ENCODE measurements around the gene SSTR3.

SSTR3 gene

GRCh38 chr22:37231406-37232139 lies 19.3 kb upstream of the SSTR3 start:
- no peak overlapping the region for H3K4me3 ChIP-seq (ENCODE audit: low read length)
- no peak for DNase-seq (ENCODE audit: low read depth, low spot score)

GRCh38 chr22:37230673-37231405 lies 18.6 kb upstream of the SSTR3 start:
- DNase-seq (ENCODE audit: low read depth, low spot score): no peak
- no peak overlapping the region for H3K4me3 ChIP-seq (ENCODE audit: low read length)

GRCh38 chr22:37229805-37230672 lies 17.8 kb upstream of the SSTR3 start:
- DNase-seq (ENCODE audit: low read depth, low spot score): peak; percentile 91
- H3K4me3 ChIP-seq (ENCODE audit: low read length): peak overlapping the region; percentile 39

- H3K4me3 ChIP-seq (ENCODE audit: low read length): peak overlapping the region; percentile 39
- DNase-seq (ENCODE audit: low read depth, low spot score): no peak
These were observed 16.9 kb upstream of the SSTR3 start for GRCh38 chr22:37229012-37229804.

GRCh38 chr22:37228106-37229011 lies 16.1 kb upstream of the SSTR3 start:
- H3K4me3 ChIP-seq (ENCODE audit: low read length): no peak overlapping the region
- DNase-seq (ENCODE audit: low read depth, low spot score): no peak

- DNase-seq (ENCODE audit: low read depth, low spot score): no peak
- H3K4me3 ChIP-seq (ENCODE audit: low read length): no peak overlapping the region
These were observed 14.2 kb upstream of the SSTR3 start for GRCh38 chr22:37226514-37226913.

GRCh38 chr22:37226087-37226486 lies 13.8 kb upstream of the SSTR3 start:
- no peak overlapping the region for H3K4me3 ChIP-seq (ENCODE audit: low read length)
- no peak for DNase-seq (ENCODE audit: low read depth, low spot score)

- no peak overlapping the region for H3K4me3 ChIP-seq (ENCODE audit: low read length)
- DNase-seq (ENCODE audit: low read depth, low spot score): no peak
These were observed 13.2 kb upstream of the SSTR3 start for GRCh38 chr22:37225481-37225880.

- no peak overlapping the region for H3K4me3 ChIP-seq (ENCODE audit: low read length)
- no peak for DNase-seq (ENCODE audit: low read depth, low spot score)
These were observed 12.6 kb upstream of the SSTR3 start for GRCh38 chr22:37224757-37225420.

- DNase-seq (ENCODE audit: low read depth, low spot score): no peak
- H3K4me3 ChIP-seq (ENCODE audit: low read length): no peak overlapping the region
These were observed 11.8 kb upstream of the SSTR3 start for GRCh38 chr22:37223965-37224551.

- peak; percentile 83 for DNase-seq (ENCODE audit: low read depth, low spot score)
- H3K4me3 ChIP-seq (ENCODE audit: low read length): no peak overlapping the region
These were observed 10.2 kb upstream of the SSTR3 start for GRCh38 chr22:37222440-37222971.

GRCh38 chr22:37221424-37222333 lies 9.4 kb upstream of the SSTR3 start:
- no peak overlapping the region for H3K4me3 ChIP-seq (ENCODE audit: low read length)
- DNase-seq (ENCODE audit: low read depth, low spot score): no peak

GRCh38 chr22:37220543-37220981 lies 8.3 kb upstream of the SSTR3 start:
- H3K4me3 ChIP-seq (ENCODE audit: low read length): no peak overlapping the region
- no peak for DNase-seq (ENCODE audit: low read depth, low spot score)

GRCh38 chr22:37219533-37219932 lies 7.3 kb upstream of the SSTR3 start:
- H3K4me3 ChIP-seq (ENCODE audit: low read length): peak overlapping the region; percentile 23
- no peak for DNase-seq (ENCODE audit: low read depth, low spot score)

GRCh38 chr22:37218771-37219411 lies 6.6 kb upstream of the SSTR3 start:
- peak overlapping the region; percentile 23 for H3K4me3 ChIP-seq (ENCODE audit: low read length)
- peak; percentile 99 for DNase-seq (ENCODE audit: low read depth, low spot score)
